Ammon's horn (tissue), 1 donor: ENCODE measurements around the gene LCE1E.
A peak's percentile ranks its signal among the peaks of the same experiment; 100 is the strongest.

Experiments used
- DNase-seq: peaks from one replicate; pipeline ENCODE4 v3.0.0-alpha.2; 2016; ENCODE audit warnings: low spot score

LCE1E gene

GRCh38 chr1:152786077-152786476 lies at the start of gene LCE1E:
Gene LCE1E (plus strand): TSS chr1:152786257. CDS start chr1:152787300, 1,043 bp downstream.
- DNase-seq, result peak; percentile 0

- DNase-seq, result no peak
Measured at GRCh38 chr1:152737997-152738396, 48.1 kb upstream of the LCE1E start.

GRCh38 chr1:152739841-152740240 lies 46.2 kb upstream of the LCE1E start:
- DNase-seq, result no peak

- DNase-seq, result no peak
Measured at GRCh38 chr1:152741656-152742055, 44.4 kb upstream of the LCE1E start.

- DNase-seq, result no peak
Measured at GRCh38 chr1:152743371-152744145, 42.5 kb upstream of the LCE1E start.

- no peak for DNase-seq
Measured at GRCh38 chr1:152745289-152745704, 40.8 kb upstream of the LCE1E start.

- no peak for DNase-seq
Measured at GRCh38 chr1:152745765-152746444, 40.2 kb upstream of the LCE1E start.

- no peak for DNase-seq
Measured at GRCh38 chr1:152747831-152748230, 38.2 kb upstream of the LCE1E start.

GRCh38 chr1:152752225-152752624 lies 33.8 kb upstream of the LCE1E start:
- DNase-seq, result no peak

GRCh38 chr1:152753586-152753985 lies 32.5 kb upstream of the LCE1E start:
- no peak for DNase-seq

- no peak for DNase-seq
Measured at GRCh38 chr1:152756872-152757271, 29.2 kb upstream of the LCE1E start.

- DNase-seq, result no peak
Measured at GRCh38 chr1:152757747-152758146, 28.3 kb upstream of the LCE1E start, which contains the start of gene KPRP. Gene KPRP (plus strand): TSS chr1:152758025. CDS start chr1:152759589, 1,564 bp downstream.

- DNase-seq, result no peak
Measured at GRCh38 chr1:152758636-152759035, 27.4 kb upstream of the LCE1E start.

GRCh38 chr1:152759453-152760173 lies 26.4 kb upstream of the LCE1E start:
- DNase-seq, result no peak

GRCh38 chr1:152760551-152761190 lies 25.4 kb upstream of the LCE1E start:
- DNase-seq, result no peak

- DNase-seq, result peak; percentile 59
Measured at GRCh38 chr1:152761609-152762213, 24.3 kb upstream of the LCE1E start.

- DNase-seq, result peak; percentile 0
Measured at GRCh38 chr1:152768847-152769533, 17.1 kb upstream of the LCE1E start.

- DNase-seq, result no peak
Measured at GRCh38 chr1:152770411-152770810, 15.6 kb upstream of the LCE1E start.

- DNase-seq, result no peak
Measured at GRCh38 chr1:152774875-152775274, 11.2 kb upstream of the LCE1E start, which contains the start of gene LCE1F. Gene LCE1F (plus strand): TSS chr1:152775140. CDS start chr1:152776372, 1,232 bp downstream.

- DNase-seq, result no peak
Measured at GRCh38 chr1:152776361-152776760, 9.7 kb upstream of the LCE1E start.
